Left lobe of liver (tissue), 2 donors: ENCODE results near the gene LSM14B. TPM values are rescaled to one million over a fixed set of nuclear protein-coding genes. Genes with fewer than 3 reads are reported as not detected.

Experiments used
- ATAC-seq: fragments of 200-7000 bp; cut with Tn5 transposase; one replicate; pipeline ENCODE4 v1.9.1; 2020; ENCODE audit warnings: mild to moderate bottlenecking, moderate library complexity
- DNase-seq: peaks from one replicate; pipeline ENCODE4 v3.0.0-alpha.2; 2020; ENCODE audit warnings: low spot score
- total RNA-seq: library from RNA; stranded (reverse); gene quantifications from one replicate; pipeline ENCODE4 v1.2.1, GENCODE V29; 2021
- donor health status: DM: no; HTN: no; CAD: no; lungs with moderate emphysema.
- donor health status: DM: no; HTN: yes; CAD: no.

Gene LSM14B
- total RNA-seq, 1 donor from 2014 or later, result 19.6 TPM

- ATAC-seq, result peak; percentile 73
- peak; percentile 98 for DNase-seq
Observed at GRCh38 chr20:62178316-62179161, 56.3 kb downstream of the LSM14B start.

GRCh38 chr20:62179162-62179504 lies 56.9 kb downstream of the LSM14B start:
- ATAC-seq (peak; percentile 21), DNase-seq (no peak)

GRCh38 chr20:62181808-62182207 lies 59.5 kb downstream of the LSM14B start:
- DNase-seq (no peak), ATAC-seq (no peak)

GRCh38 chr20:62182469-62183425 lies 60.5 kb downstream of the LSM14B start, which contains the start of gene MTG2:
Gene MTG2 (plus strand): TSS chr20:62183028. CDS start chr20:62193421, 10,393 bp downstream.
- ATAC-seq, result peak; percentile 67
- DNase-seq, result peak; percentile 96

- ATAC-seq (no peak), DNase-seq (no peak)
Observed at GRCh38 chr20:62183426-62184142, 61.3 kb downstream of the LSM14B start.

Other genes starting within 250 kb of the LSM14B start
- 11.3 TPM for gene TAF4, start 56.6 kb upstream of the LSM14B start, total RNA-seq
- gene PSMA7, start 20.9 kb downstream of the LSM14B start, total RNA-seq, result 138 TPM
- 33.4 TPM for gene SS18L1, start 21.3 kb downstream of the LSM14B start, total RNA-seq
- 31.0 TPM for gene MTG2, start 60.6 kb downstream of the LSM14B start, total RNA-seq
- not detected for gene HRH3, start 97.8 kb downstream of the LSM14B start, total RNA-seq
- gene OSBPL2, start 116.0 kb downstream of the LSM14B start, total RNA-seq, result 21.1 TPM
- 61.0 TPM for gene ADRM1, start 180.5 kb downstream of the LSM14B start, total RNA-seq
- 112 TPM for gene LAMA5, start 244.8 kb downstream of the LSM14B start, total RNA-seq